ENCODE results near the gene TTLL1. TPM values are rescaled to one million over a fixed set of nuclear protein-coding genes. Genes with fewer than 3 reads are reported as not detected.
A peak's percentile ranks its signal among the peaks of the same experiment; 100 is the strongest.

The TTLL1 gene
- total and polyA plus RNA-seq, 9 of the 15 experiments (the other 6 are each of a cell fraction or from before 2014, with no cell fraction given) = 0.06 to 0.85 (median 0.17) TPM

- CTCF ChIA-PET (ENCODE audit: low intra/inter-chr PET ratio) = no interaction called here
- Histone ChIP-seq H3K27me3 (ENCODE audit: control insufficient read depth in 2 of 2, insufficient read depth in 2 of 2, low read length in 2 of 2) (no peaks in the 10 kb centered on the region), H2AFZ (ENCODE audit: low read depth, low read length) (peak within 1 kb of the TSS; percentile 88), H3K4me2 (ENCODE audit: insufficient read depth, low read length) (peak within 1 kb of the TSS; percentile 90), H4K20me1 (replicated peaks; ENCODE audit: control insufficient read depth, insufficient read depth, low read length) (peaks cover 6% of the 10 kb centered on the region), H3K79me2 (ENCODE audit: control insufficient read depth, insufficient read depth, low read length) (peaks cover 36% of the 10 kb centered on the region), H3K4me1 (replicated peaks in 1 of 2; ENCODE audit: control insufficient read depth in 2 of 2, insufficient read depth in 2 of 2, low read length in 2 of 2) (peaks cover 17 to 19% of the 10 kb centered on the region in 2 experiments; a peak in 4 of 5 replicates), H3K9me1 (ENCODE audit: control insufficient read depth, insufficient read depth, low read length) (no peaks in the 10 kb centered on the region), H3K9ac (ENCODE audit: insufficient read depth in 1 of 2, low read depth in 2 of 2, low read length in 2 of 2) (peak within 1 kb of the TSS; percentile 67 to 91), H3K36me3 (ENCODE audit: control insufficient read depth, insufficient read depth, low read length) (no peaks in the 10 kb centered on the region), H3K4me3 (peak within 1 kb of the TSS; percentile 71), H3K27ac (ENCODE audit: extremely low read depth, low read depth, low read length) (peak within 1 kb of the TSS; percentile 67), H3K9me3 (replicated peaks; ENCODE audit: control insufficient read depth, insufficient read depth, low read depth, low read length) (no peaks in the 10 kb centered on the region)
- peak; percentile 97 to 99 (median 99) for DNase-seq (ENCODE audit: extremely low read depth in 1 of 4, low spot score in 3 of 4)
- ATAC-seq = peak; percentile 100
- intact Hi-C loops (cut with micrococcal nuclease) = no loop called here
- POLR2A ChIA-PET = interaction anchor here (0.6 to 2.4 kb wide), 9 partner anchors 8 to 358 kb away, joined by 3 to 9 read pairs (median 3); no protein-coding TSS in a partner anchor
- WGBS (ENCODE audit: insufficient coverage, low coverage, missing lambda C conversion rate) = 1% methylated on average over 16 of the region's 85 CpGs
- peak; percentile 86 for FAIRE-seq
- BruUV-seq (replicated peaks) = no TSS peak
- in situ Hi-C loops (cut with MboI) = no loop called here
- TF ChIP-seq, protein P1, sequence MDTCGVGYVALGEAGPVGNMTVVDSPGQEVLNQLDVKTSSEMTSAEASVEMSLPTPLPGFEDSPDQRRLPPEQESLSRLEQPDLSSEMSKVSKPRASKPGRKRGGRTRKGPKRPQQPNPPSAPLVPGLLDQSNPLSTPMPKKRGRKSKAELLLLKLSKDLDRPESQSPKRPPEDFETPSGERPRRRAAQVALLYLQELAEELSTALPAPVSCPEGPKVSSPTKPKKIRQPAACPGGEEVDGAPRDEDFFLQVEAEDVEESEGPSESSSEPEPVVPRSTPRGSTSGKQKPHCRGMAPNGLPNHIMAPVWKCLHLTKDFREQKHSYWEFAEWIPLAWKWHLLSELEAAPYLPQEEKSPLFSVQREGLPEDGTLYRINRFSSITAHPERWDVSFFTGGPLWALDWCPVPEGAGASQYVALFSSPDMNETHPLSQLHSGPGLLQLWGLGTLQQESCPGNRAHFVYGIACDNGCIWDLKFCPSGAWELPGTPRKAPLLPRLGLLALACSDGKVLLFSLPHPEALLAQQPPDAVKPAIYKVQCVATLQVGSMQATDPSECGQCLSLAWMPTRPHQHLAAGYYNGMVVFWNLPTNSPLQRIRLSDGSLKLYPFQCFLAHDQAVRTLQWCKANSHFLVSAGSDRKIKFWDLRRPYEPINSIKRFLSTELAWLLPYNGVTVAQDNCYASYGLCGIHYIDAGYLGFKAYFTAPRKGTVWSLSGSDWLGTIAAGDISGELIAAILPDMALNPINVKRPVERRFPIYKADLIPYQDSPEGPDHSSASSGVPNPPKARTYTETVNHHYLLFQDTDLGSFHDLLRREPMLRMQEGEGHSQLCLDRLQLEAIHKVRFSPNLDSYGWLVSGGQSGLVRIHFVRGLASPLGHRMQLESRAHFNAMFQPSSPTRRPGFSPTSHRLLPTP (IDR thresholded peaks at IDR 0.05; ENCODE audit: borderline replicate concordance, extremely low read depth, insufficient read length) = no peak
- no peak for TF ChIP-seq NCOA2 (IDR thresholded peaks at IDR 0.05; ENCODE audit: partially characterized antibody in 2 of 2)
- no peak for TF ChIP-seq ZNF79 (CRISPR knock-in tag; IDR thresholded peaks at IDR 0.05; ENCODE audit: low read depth)
- no peak for TF ChIP-seq E4F1 (CRISPR knock-in tag; IDR thresholded peaks at IDR 0.05; ENCODE audit: borderline replicate concordance)
- TF ChIP-seq, protein P2, sequence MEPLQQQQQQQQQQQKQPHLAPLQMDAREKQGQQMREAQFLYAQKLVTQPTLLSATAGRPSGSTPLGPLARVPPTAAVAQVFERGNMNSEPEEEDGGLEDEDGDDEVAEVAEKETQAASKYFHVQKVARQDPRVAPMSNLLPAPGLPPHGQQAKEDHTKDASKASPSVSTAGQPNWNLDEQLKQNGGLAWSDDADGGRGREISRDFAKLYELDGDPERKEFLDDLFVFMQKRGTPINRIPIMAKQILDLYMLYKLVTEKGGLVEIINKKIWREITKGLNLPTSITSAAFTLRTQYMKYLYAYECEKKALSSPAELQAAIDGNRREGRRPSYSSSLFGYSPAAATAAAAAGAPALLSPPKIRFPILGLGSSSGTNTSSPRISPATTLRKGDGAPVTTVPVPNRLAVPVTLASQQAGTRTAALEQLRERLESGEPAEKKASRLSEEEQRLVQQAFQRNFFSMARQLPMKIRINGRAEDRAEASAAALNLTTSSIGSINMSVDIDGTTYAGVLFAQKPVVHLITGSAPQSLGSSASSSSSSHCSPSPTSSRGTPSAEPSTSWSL (CRISPR knock-in tag; IDR thresholded peaks at IDR 0.05; ENCODE audit: borderline replicate concordance) = no peak
- peak; percentile 69 for TF ChIP-seq CHD2 (IDR thresholded peaks at IDR 0.05; ENCODE audit: low read depth, low read length)
- peak; percentile 83 for TF ChIP-seq EGR1 (conservative IDR thresholded peaks at IDR 0.05)
- TF ChIP-seq ZNF140 (CRISPR knock-in tag; IDR thresholded peaks at IDR 0.05) = no peak
- TF ChIP-seq, protein P3, sequence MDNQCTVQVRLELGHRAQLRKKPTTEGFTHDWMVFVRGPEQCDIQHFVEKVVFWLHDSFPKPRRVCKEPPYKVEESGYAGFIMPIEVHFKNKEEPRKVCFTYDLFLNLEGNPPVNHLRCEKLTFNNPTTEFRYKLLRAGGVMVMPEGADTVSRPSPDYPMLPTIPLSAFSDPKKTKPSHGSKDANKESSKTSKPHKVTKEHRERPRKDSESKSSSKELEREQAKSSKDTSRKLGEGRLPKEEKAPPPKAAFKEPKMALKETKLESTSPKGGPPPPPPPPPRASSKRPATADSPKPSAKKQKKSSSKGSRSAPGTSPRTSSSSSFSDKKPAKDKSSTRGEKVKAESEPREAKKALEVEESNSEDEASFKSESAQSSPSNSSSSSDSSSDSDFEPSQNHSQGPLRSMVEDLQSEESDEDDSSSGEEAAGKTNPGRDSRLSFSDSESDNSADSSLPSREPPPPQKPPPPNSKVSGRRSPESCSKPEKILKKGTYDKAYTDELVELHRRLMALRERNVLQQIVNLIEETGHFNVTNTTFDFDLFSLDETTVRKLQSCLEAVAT (IDR thresholded peaks at IDR 0.05) = no peak
- TF ChIP-seq MTA3 (IDR thresholded peaks at IDR 0.05; ENCODE audit: borderline replicate concordance) = peak; percentile 97
- TF ChIP-seq ZNF551 (CRISPR knock-in tag; IDR thresholded peaks at IDR 0.05) = no peak
- TF ChIP-seq PTTG1 (tag; IDR thresholded peaks at IDR 0.05; ENCODE audit: low read depth) = no peak
- TF ChIP-seq ZNF3 (CRISPR knock-in tag; IDR thresholded peaks at IDR 0.05) = no peak
Measured at GRCh38 chr22:43014869-43015676, 74.1 kb downstream of the TTLL1 start, which contains the start of gene PACSIN2. PACSIN2 (minus strand) TSS chr22:43015149; CDS start chr22:42912080, 103,069 bp downstream.

Measured in K562 (cell line).